ENCODE results near the gene UGT1A10. TPM values are rescaled to one million over a fixed set of nuclear protein-coding genes. Genes with fewer than 3 reads are reported as not detected.

UGT1A10 gene
- total and polyA plus RNA-seq, 12 donors = not detected

GRCh38 chr2:233796254-233796653 is 160.0 kb downstream of the UGT1A10 start:
- WGBS, 2 donors = 85 to 86% methylated on average over 9 of the region's 9 CpGs
- H3K9me3 ChIP-seq = peaks cover 0 to 5% (median 0%) of the 10 kb centered on the region in 11 donors
- intact Hi-C loops (cut with DNase I) = no loop called here
- no peak for DNase-seq
- H3K27ac ChIP-seq = no peak overlapping the region
- no peaks in the 10 kb centered on the region for H3K4me1 ChIP-seq
- no peak overlapping the region for H3K4me3 ChIP-seq
- H3K27me3 ChIP-seq = peaks cover 0 to 7% (median 0%) of the 10 kb centered on the region in 7 donors
- no peak for TF ChIP-seq CTCF (IDR thresholded peaks at IDR 0.05)
- H3K36me3 ChIP-seq = no peaks in the 10 kb centered on the region
- no peak for ATAC-seq

- no peak for ATAC-seq
- no peaks in the 10 kb centered on the region for H3K36me3 ChIP-seq
Observed at GRCh38 chr2:233798335-233799086, 162.3 kb downstream of the UGT1A10 start.

GRCh38 chr2:233799087-233799665 is 162.9 kb downstream of the UGT1A10 start:
- Histone ChIP-seq H3K4me1 (no peaks in the 10 kb centered on the region), H3K4me3 (no peak overlapping the region), H3K9me3 (peaks cover 0 to 5% (median 0%) of the 10 kb centered on the region in 11 donors), H3K27me3 (peaks cover 0 to 6% (median 4%) of the 10 kb centered on the region in 7 donors), H3K36me3 (no peaks in the 10 kb centered on the region), H3K27ac (no peak overlapping the region)
- ATAC-seq (no peak), DNase-seq (no peak)
- no peak for TF ChIP-seq CTCF (IDR thresholded peaks at IDR 0.05)
- intact Hi-C loops (cut with DNase I) = no loop called here
- WGBS, 2 donors = 58% methylated on average over 7 of the region's 7 CpGs

More at GRCh38 chr2:233798335-233799086, 162.3 kb downstream of the UGT1A10 start:
- no peaks in the 10 kb centered on the region for H3K4me1 ChIP-seq
- no peak overlapping the region for H3K27ac ChIP-seq
- peaks cover 0 to 5% (median 0%) of the 10 kb centered on the region in 11 donors for H3K9me3 ChIP-seq
- WGBS, 2 donors = 76 to 79% methylated on average over 14 of the region's 14 CpGs
- peaks cover 0 to 7% (median 0%) of the 10 kb centered on the region in 7 donors for H3K27me3 ChIP-seq
- TF ChIP-seq CTCF (IDR thresholded peaks at IDR 0.05) = no peak
- intact Hi-C loops (cut with DNase I) = no loop called here
- DNase-seq = no peak
- no peak overlapping the region for H3K4me3 ChIP-seq

- no peak overlapping the region for H3K4me3 ChIP-seq
- peaks cover 0 to 5% (median 3%) of the 10 kb centered on the region in 7 donors for H3K27me3 ChIP-seq
- H3K27ac ChIP-seq = no peak overlapping the region
- no peaks in the 10 kb centered on the region for H3K36me3 ChIP-seq
- peaks cover 0 to 5% (median 0%) of the 10 kb centered on the region in 11 donors for H3K9me3 ChIP-seq
- no peaks in the 10 kb centered on the region for H3K4me1 ChIP-seq
- no peak for TF ChIP-seq CTCF (IDR thresholded peaks at IDR 0.05)
- WGBS, 2 donors = 48 to 53% methylated on average over 5 of the region's 5 CpGs
- intact Hi-C loops (cut with DNase I) = no loop called here
- DNase-seq (no peak), ATAC-seq (no peak)
Observed at GRCh38 chr2:233799716-233800115, 163.5 kb downstream of the UGT1A10 start.
